ENCODE measurements around the gene ZNF618. TPM values are rescaled to one million over a fixed set of nuclear protein-coding genes. Genes with fewer than 3 reads are reported as not detected.

Gene ZNF618
- total RNA-seq, 1 experiment from 2014 or later = 22.0 TPM

GRCh38 chr9:113969343-113969742, 93.2 kb downstream of the ZNF618 start:
- H3K27ac Mint-ChIP-seq = no peak overlapping the region
- POLR2A ChIA-PET = no interaction called here
- CTCF ChIA-PET = no interaction called here

GRCh38 chr9:113973226-113973625, 97.1 kb downstream of the ZNF618 start:
- Mint-ChIP-seq H3K4me3 (no peak overlapping the region), H3K36me3 (peaks cover 24% of the 10 kb centered on the region), H3K27me3 (ENCODE audit: low read depth) (no peaks in the 10 kb centered on the region), H3K4me1 (peaks cover 7% of the 10 kb centered on the region), H3K27ac (no peak overlapping the region), H3K9me3 (peaks cover 6% of the 10 kb centered on the region)
- no peak for DNase-seq (ENCODE audit: low spot score)
- no peak for TF ChIP-seq ZNF121 (CRISPR knock-in tag; IDR thresholded peaks at IDR 0.05)
- no peak for TF ChIP-seq ZNF317 (CRISPR knock-in tag; IDR thresholded peaks at IDR 0.05; ENCODE audit: borderline replicate concordance, low read depth)
- no peak for TF ChIP-seq TP53 (CRISPR knock-in tag; IDR thresholded peaks at IDR 0.05)
- no peak for TF ChIP-seq HMGA2 (CRISPR knock-in tag; IDR thresholded peaks at IDR 0.05)
- no peak for TF ChIP-seq ATF2 (CRISPR knock-in tag; IDR thresholded peaks at IDR 0.05; ENCODE audit: borderline replicate concordance, low read depth)
- no peak for TF ChIP-seq ATF3 (CRISPR knock-in tag; conservative IDR thresholded peaks at IDR 0.05)
- no peak for TF ChIP-seq CREM (CRISPR knock-in tag; IDR thresholded peaks at IDR 0.05)
- no peak for TF ChIP-seq PRDM15 (CRISPR knock-in tag; IDR thresholded peaks at IDR 0.05)
- TF ChIP-seq HMGXB4 (CRISPR knock-in tag; IDR thresholded peaks at IDR 0.05) = no peak
- TF ChIP-seq CREB1 (CRISPR knock-in tag; IDR thresholded peaks at IDR 0.05) = no peak
- no peak for TF ChIP-seq ELF4 (CRISPR knock-in tag; IDR thresholded peaks at IDR 0.05; ENCODE audit: low read depth)
- no peak for TF ChIP-seq ZBTB21 (CRISPR knock-in tag; IDR thresholded peaks at IDR 0.05; ENCODE audit: borderline replicate concordance)
- no peak for TF ChIP-seq MLX (CRISPR knock-in tag; IDR thresholded peaks at IDR 0.05)
- no peak for TF ChIP-seq MXD4 (CRISPR knock-in tag; IDR thresholded peaks at IDR 0.05; ENCODE audit: borderline replicate concordance)
- TF ChIP-seq NR2C2 (CRISPR knock-in tag; IDR thresholded peaks at IDR 0.05) = no peak
- ChIA-PET POLR2A (no interaction called here), CTCF (interaction anchor here (1.8 kb wide), 1 partner anchor 10 kb away, joined by 6 read pairs; no protein-coding TSS in a partner anchor)
- ATAC-seq = no peak

More at GRCh38 chr9:113969343-113969742, 93.2 kb downstream of the ZNF618 start:
- no peak for DNase-seq (ENCODE audit: low spot score)
- TF ChIP-seq RELA (CRISPR knock-in tag; IDR thresholded peaks at IDR 0.05; ENCODE audit: borderline replicate concordance) = no peak
- no peak for TF ChIP-seq IRF2 (CRISPR knock-in tag; IDR thresholded peaks at IDR 0.05; ENCODE audit: borderline replicate concordance, low read depth)
- peak; percentile 97 for TF ChIP-seq ZNF317 (CRISPR knock-in tag; IDR thresholded peaks at IDR 0.05; ENCODE audit: borderline replicate concordance, low read depth)
- ATAC-seq = no peak
- Mint-ChIP-seq H3K36me3 (peaks cover 24% of the 10 kb centered on the region), H3K4me3 (no peak overlapping the region), H3K27me3 (ENCODE audit: low read depth) (no peaks in the 10 kb centered on the region), H3K4me1 (peaks cover 11% of the 10 kb centered on the region), H3K9me3 (peaks cover 6% of the 10 kb centered on the region)
